WTC11 (cell line): ENCODE data around the gene SLC8A2.

ENCODE experiments used
- FOXJ3 ChIP-seq: sonication (generic); formaldehyde crosslinking; IDR thresholded peaks from 2 replicates; pipeline ENCODE4 v1.9.0; 2021; ENCODE audit warnings: missing genetic modification reagents, mild to moderate bottlenecking, borderline replicate concordance
- GABPB1 ChIP-seq: sonication (generic); formaldehyde crosslinking; IDR thresholded peaks from 2 replicates; pipeline ENCODE4 v1.8.1; 2023; ENCODE audit warnings: mild to moderate bottlenecking, missing genetic modification reagents
- MYBL2 ChIP-seq: sonication (generic); formaldehyde crosslinking; IDR thresholded peaks from 2 replicates; pipeline ENCODE4 v1.8.1; 2023; ENCODE audit warnings: mild to moderate bottlenecking, moderate library complexity, missing genetic modification reagents
- TF ChIP-seq, protein P1 (sequence below): fragments of 200-600 bp; IDR thresholded peaks from 2 replicates; pipeline ENCODE4 v1.8.0; 2022; ENCODE audit warnings: antibody characterized with exemption
- TF ChIP-seq, protein P2 (sequence below): sonication (generic); formaldehyde crosslinking; IDR thresholded peaks from 2 replicates; pipeline ENCODE4 v1.8.1; 2022; ENCODE audit warnings: mild to moderate bottlenecking, moderate library complexity, missing genetic modification reagents
- TF ChIP-seq, protein P3 (sequence below): sonication (generic); formaldehyde crosslinking; IDR thresholded peaks from 2 replicates; pipeline ENCODE4 v1.8.1; 2022; ENCODE audit warnings: mild to moderate bottlenecking, missing genetic modification reagents, moderate library complexity, borderline replicate concordance
- TF ChIP-seq, protein P4 (sequence below): sonication (generic); formaldehyde crosslinking; IDR thresholded peaks from 2 replicates; pipeline ENCODE4 v1.8.0; 2022; ENCODE audit warnings: mild to moderate bottlenecking, missing genetic modification reagents
- TF ChIP-seq, protein P5 (sequence below): sonication (generic); formaldehyde crosslinking; IDR thresholded peaks from 2 replicates; pipeline ENCODE4 v1.8.1; 2023; ENCODE audit warnings: mild to moderate bottlenecking, missing genetic modification reagents, moderate library complexity

DNA sequence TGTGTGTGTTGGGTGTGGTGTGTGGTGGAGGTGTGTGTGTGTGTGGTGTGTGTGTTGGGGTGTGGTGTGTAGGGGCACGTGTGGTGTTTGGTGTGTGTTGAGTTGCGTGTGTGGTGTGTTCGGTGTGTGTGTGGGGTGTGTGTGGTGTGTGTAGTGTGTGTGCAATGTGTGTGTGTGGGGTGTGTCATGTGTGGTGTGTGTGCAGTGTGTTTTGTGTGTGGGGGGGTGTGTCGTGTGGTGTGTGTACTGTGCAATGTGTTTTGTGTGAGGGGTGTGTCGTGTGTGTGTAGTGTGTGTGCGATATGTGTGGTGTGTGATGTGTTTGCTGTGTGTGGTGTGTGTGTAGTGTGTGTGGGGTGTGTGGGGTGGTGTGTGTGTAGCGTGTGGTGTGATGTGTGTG lies 18.3 kb upstream of the SLC8A2 start:
- TF ChIP-seq, protein P1, sequence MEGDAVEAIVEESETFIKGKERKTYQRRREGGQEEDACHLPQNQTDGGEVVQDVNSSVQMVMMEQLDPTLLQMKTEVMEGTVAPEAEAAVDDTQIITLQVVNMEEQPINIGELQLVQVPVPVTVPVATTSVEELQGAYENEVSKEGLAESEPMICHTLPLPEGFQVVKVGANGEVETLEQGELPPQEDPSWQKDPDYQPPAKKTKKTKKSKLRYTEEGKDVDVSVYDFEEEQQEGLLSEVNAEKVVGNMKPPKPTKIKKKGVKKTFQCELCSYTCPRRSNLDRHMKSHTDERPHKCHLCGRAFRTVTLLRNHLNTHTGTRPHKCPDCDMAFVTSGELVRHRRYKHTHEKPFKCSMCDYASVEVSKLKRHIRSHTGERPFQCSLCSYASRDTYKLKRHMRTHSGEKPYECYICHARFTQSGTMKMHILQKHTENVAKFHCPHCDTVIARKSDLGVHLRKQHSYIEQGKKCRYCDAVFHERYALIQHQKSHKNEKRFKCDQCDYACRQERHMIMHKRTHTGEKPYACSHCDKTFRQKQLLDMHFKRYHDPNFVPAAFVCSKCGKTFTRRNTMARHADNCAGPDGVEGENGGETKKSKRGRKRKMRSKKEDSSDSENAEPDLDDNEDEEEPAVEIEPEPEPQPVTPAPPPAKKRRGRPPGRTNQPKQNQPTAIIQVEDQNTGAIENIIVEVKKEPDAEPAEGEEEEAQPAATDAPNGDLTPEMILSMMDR, result no peak
- TF ChIP-seq, protein P2, sequence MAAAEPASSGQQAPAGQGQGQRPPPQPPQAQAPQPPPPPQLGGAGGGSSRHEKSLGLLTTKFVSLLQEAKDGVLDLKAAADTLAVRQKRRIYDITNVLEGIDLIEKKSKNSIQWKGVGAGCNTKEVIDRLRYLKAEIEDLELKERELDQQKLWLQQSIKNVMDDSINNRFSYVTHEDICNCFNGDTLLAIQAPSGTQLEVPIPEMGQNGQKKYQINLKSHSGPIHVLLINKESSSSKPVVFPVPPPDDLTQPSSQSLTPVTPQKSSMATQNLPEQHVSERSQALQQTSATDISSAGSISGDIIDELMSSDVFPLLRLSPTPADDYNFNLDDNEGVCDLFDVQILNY (CRISPR knock-in tag), result no peak
- no peak for TF ChIP-seq GABPB1
- TF ChIP-seq, protein P3, sequence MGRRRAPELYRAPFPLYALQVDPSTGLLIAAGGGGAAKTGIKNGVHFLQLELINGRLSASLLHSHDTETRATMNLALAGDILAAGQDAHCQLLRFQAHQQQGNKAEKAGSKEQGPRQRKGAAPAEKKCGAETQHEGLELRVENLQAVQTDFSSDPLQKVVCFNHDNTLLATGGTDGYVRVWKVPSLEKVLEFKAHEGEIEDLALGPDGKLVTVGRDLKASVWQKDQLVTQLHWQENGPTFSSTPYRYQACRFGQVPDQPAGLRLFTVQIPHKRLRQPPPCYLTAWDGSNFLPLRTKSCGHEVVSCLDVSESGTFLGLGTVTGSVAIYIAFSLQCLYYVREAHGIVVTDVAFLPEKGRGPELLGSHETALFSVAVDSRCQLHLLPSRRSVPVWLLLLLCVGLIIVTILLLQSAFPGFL (CRISPR knock-in tag), result no peak
- no peak for TF ChIP-seq MYBL2 (CRISPR knock-in tag)
- TF ChIP-seq FOXJ3 (CRISPR knock-in tag), result no peak
- TF ChIP-seq, protein P4, sequence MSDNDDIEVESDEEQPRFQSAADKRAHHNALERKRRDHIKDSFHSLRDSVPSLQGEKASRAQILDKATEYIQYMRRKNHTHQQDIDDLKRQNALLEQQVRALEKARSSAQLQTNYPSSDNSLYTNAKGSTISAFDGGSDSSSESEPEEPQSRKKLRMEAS (CRISPR knock-in tag), result no peak
- TF ChIP-seq, protein P5, sequence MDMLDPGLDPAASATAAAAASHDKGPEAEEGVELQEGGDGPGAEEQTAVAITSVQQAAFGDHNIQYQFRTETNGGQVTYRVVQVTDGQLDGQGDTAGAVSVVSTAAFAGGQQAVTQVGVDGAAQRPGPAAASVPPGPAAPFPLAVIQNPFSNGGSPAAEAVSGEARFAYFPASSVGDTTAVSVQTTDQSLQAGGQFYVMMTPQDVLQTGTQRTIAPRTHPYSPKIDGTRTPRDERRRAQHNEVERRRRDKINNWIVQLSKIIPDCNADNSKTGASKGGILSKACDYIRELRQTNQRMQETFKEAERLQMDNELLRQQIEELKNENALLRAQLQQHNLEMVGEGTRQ, result no peak
